ENCODE measurements around the gene BAZ2A.

GRCh38 chr12:56658921-56659320 lies 28.8 kb upstream of the BAZ2A start:
- TF ChIP-seq, protein P1, sequence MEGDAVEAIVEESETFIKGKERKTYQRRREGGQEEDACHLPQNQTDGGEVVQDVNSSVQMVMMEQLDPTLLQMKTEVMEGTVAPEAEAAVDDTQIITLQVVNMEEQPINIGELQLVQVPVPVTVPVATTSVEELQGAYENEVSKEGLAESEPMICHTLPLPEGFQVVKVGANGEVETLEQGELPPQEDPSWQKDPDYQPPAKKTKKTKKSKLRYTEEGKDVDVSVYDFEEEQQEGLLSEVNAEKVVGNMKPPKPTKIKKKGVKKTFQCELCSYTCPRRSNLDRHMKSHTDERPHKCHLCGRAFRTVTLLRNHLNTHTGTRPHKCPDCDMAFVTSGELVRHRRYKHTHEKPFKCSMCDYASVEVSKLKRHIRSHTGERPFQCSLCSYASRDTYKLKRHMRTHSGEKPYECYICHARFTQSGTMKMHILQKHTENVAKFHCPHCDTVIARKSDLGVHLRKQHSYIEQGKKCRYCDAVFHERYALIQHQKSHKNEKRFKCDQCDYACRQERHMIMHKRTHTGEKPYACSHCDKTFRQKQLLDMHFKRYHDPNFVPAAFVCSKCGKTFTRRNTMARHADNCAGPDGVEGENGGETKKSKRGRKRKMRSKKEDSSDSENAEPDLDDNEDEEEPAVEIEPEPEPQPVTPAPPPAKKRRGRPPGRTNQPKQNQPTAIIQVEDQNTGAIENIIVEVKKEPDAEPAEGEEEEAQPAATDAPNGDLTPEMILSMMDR (conservative IDR thresholded peaks at IDR 0.05 in 1 of 2, IDR thresholded peaks at IDR 0.05 in 1 of 2; ENCODE audit: extremely low read depth in 1 of 2, insufficient read depth in 1 of 2, low read depth in 1 of 2, low read length in 2 of 2) = no peak
- no peak for TF ChIP-seq EZH2 (IDR thresholded peaks at IDR 0.05; ENCODE audit: borderline replicate concordance, low read length)

All from mammary epithelial cell (primary cell).